SK-N-SH (cell line): ENCODE data around the gene RNF175. TPM values are rescaled to one million over a fixed set of nuclear protein-coding genes. Genes with fewer than 3 reads are reported as not detected.

ENCODE experiments used
- CTCF ChIA-PET: fragments of 300-600, 350-600 bp; formaldehyde crosslinking; extraction: SDS; loops from one replicate; lab custom pipeline; 2021; lab: Yijun Ruan, JAX
- POLR2A ChIA-PET: fragments of 350-600 bp; sonication (Branson Sonifier 250); formaldehyde crosslinking; extraction: SDS; loops from one replicate; lab custom pipeline; 2020; ENCODE audit warnings: antibody characterized with exemption, inconsistent platforms; lab: Yijun Ruan, JAX
- DNase-seq: peaks from one replicate; pipeline ENCODE4 v3.0.0; 2012
- H2AFZ ChIP-seq: fragments of 200-600 bp; sonication (generic); 2 replicates; pipeline ENCODE4 v1.8.1; 2016; ENCODE audit warnings: antibody characterized with exemption, mild to moderate bottlenecking, low read depth
- H3F3A ChIP-seq: fragments of 200-600 bp; sonication (generic); replicated peaks from 2 replicates; pipeline ENCODE3; 2016; ENCODE audit warnings: antibody characterized with exemption, mild to moderate bottlenecking; ENCODE audit not compliant: insufficient read depth
- H3K27ac ChIP-seq, 2 experiments: fragments of 200-500 bp in 1 of 2; fragments of 200-600 bp in 1 of 2; sonication (Bioruptor generic) in 1 of 2; sonication (generic), shearing (Covaris generic) in 1 of 2; 2 replicates each; pipeline versions ENCODE4 v1.5.1 to v1.6.1; 2014 to 2016; ENCODE audit warnings: low read depth in 2 of 2, inconsistent platforms in 1 of 2, low read length in 1 of 2, mild to moderate bottlenecking in 1 of 2, mixed read lengths in 1 of 2
- H3K27me3 ChIP-seq: fragments of 200-600 bp; sonication (generic), shearing (Covaris generic); 2 replicates; pipeline ENCODE4 v1.6.1; 2016; ENCODE audit warnings: mixed run types; ENCODE audit not compliant: insufficient read depth
- H3K36me3 ChIP-seq, 2 experiments: fragments of 200-500 bp in 1 of 2; fragments of 200-600 bp in 1 of 2; sonication (Bioruptor generic) in 1 of 2; sonication (generic) in 1 of 2; replicated peaks in 1 of 2; 2 replicates each; pipeline versions ENCODE3 to v1.5.1; 2014 to 2016; ENCODE audit warnings: low read length in 1 of 2, mild to moderate bottlenecking in 1 of 2; ENCODE audit not compliant: insufficient read depth in 2 of 2, control insufficient read depth in 1 of 2
- H3K4me1 ChIP-seq, 2 experiments: fragments of 200-500 bp in 1 of 2; fragments of 200-600 bp in 1 of 2; sonication (Bioruptor generic) in 1 of 2; sonication (generic), shearing (Covaris generic) in 1 of 2; 2 replicates each; pipeline versions ENCODE4 v1.5.1 to v1.6.1; 2014 to 2016; ENCODE audit warnings: low read depth in 1 of 2, low read length in 1 of 2, mixed run types in 1 of 2; ENCODE audit not compliant: insufficient read depth in 2 of 2, control insufficient read depth in 1 of 2
- H3K4me2 ChIP-seq: fragments of 200-600 bp; sonication (generic), shearing (Covaris generic); 2 replicates; pipeline ENCODE4 v1.6.1; 2017; ENCODE audit warnings: mixed run types
- H3K4me3 ChIP-seq, 2 experiments: fragments of 200-500 bp in 1 of 2; fragments of 200-600 bp in 1 of 2; sonication (Bioruptor generic) in 1 of 2; sonication (generic), shearing (Covaris generic) in 1 of 2; 2 replicates each; pipeline versions ENCODE4 v1.5.1 to v1.8.1; 2014 to 2016; ENCODE audit warnings: low read depth in 2 of 2, inconsistent platforms in 1 of 2, low read length in 1 of 2, mild to moderate bottlenecking in 1 of 2, mixed read lengths in 1 of 2, moderate library complexity in 1 of 2
- H3K79me2 ChIP-seq: fragments of 200-600 bp; sonication (generic); 2 replicates; pipeline ENCODE4 v1.8.1; 2017; ENCODE audit warnings: mild to moderate bottlenecking; ENCODE audit not compliant: insufficient read depth
- H3K9ac ChIP-seq: fragments of 200-600 bp; sonication (generic); 2 replicates; pipeline ENCODE4 v1.6.1; 2017; ENCODE audit warnings: mixed run types
- H3K9me2 ChIP-seq: fragments of 200-600 bp; sonication (generic); 2 replicates; pipeline ENCODE4 v1.6.1; 2017; ENCODE audit warnings: mixed run types
- H3K9me3 ChIP-seq: fragments of 200-600 bp; sonication (generic); 2 replicates; pipeline ENCODE4 v1.6.1; 2017; ENCODE audit warnings: mixed run types, mild to moderate bottlenecking, moderate library complexity
- H4K20me1 ChIP-seq: fragments of 200-600 bp; sonication (generic); 2 replicates; pipeline ENCODE4 v1.6.1; 2017; ENCODE audit warnings: mild to moderate bottlenecking, mixed run types; ENCODE audit not compliant: insufficient read depth
- EZH2phosphoT487 ChIP-seq: fragments of 200-600 bp; sonication (generic); IDR thresholded peaks from 2 replicates; pipeline ENCODE4 v1.6.1; 2017; ENCODE audit warnings: low read depth, mixed run types, mild to moderate bottlenecking, antibody characterized with exemption, moderate library complexity, borderline replicate concordance
- FOSL2 ChIP-seq: IDR thresholded peaks from 2 replicates; pipeline ENCODE4 v1.4.0; 2012; ENCODE audit warnings: low read depth, mild to moderate bottlenecking, moderate library complexity, borderline replicate concordance
- FOXJ3 ChIP-seq: sonication (generic); formaldehyde crosslinking; IDR thresholded peaks from 2 replicates; pipeline ENCODE4 v1.5.1; 2020; ENCODE audit warnings: mild to moderate bottlenecking, missing genetic modification reagents
- FOXM1 ChIP-seq: IDR thresholded peaks from 2 replicates; pipeline ENCODE4 v1.4.0; 2012; ENCODE audit warnings: low read depth, mild to moderate bottlenecking
- GABPA ChIP-seq: IDR thresholded peaks from 2 replicates; pipeline ENCODE4 v1.4.0; 2012; ENCODE audit warnings: low read depth, mild to moderate bottlenecking
- GATA2 ChIP-seq: sonication (generic); formaldehyde crosslinking; IDR thresholded peaks from 2 replicates; pipeline ENCODE4 v1.5.0; 2020; ENCODE audit warnings: mild to moderate bottlenecking, missing genetic modification reagents
- MXI1 ChIP-seq: IDR thresholded peaks from 2 replicates; pipeline ENCODE4 v1.6.1; 2012; ENCODE audit warnings: mild to moderate bottlenecking, low read depth, low read length, improper control_type of control experiment
- NFIC ChIP-seq: IDR thresholded peaks from 2 replicates; pipeline ENCODE4 v1.4.0; 2012; ENCODE audit warnings: borderline replicate concordance
- POLR2AphosphoS5 ChIP-seq: IDR thresholded peaks from 2 replicates; pipeline ENCODE4 v1.6.1; 2012; ENCODE audit warnings: low read depth, low read length
- RXRA ChIP-seq: IDR thresholded peaks from 2 replicates; pipeline ENCODE4 v1.4.0; 2012; ENCODE audit warnings: low read depth, mild to moderate bottlenecking, borderline replicate concordance
- SIN3A ChIP-seq: IDR thresholded peaks from 2 replicates; pipeline ENCODE4 v1.6.1; 2012; ENCODE audit warnings: low read depth, mild to moderate bottlenecking, low read length, moderate library complexity, borderline replicate concordance
- SMC3 ChIP-seq: IDR thresholded peaks from 2 replicates; pipeline ENCODE4 v1.6.1; 2012; ENCODE audit warnings: low read depth, low read length, improper control_type of control experiment
- TAF1 ChIP-seq: IDR thresholded peaks from 2 replicates; pipeline ENCODE4 v1.6.1; 2012; ENCODE audit warnings: low read depth, mild to moderate bottlenecking, low read length, moderate library complexity, borderline replicate concordance
- TCF12 ChIP-seq: IDR thresholded peaks from 2 replicates; pipeline ENCODE4 v1.4.0; 2012
- TEAD4 ChIP-seq: IDR thresholded peaks from 2 replicates; pipeline ENCODE4 v1.4.0; 2012; ENCODE audit warnings: mild to moderate bottlenecking, borderline replicate concordance; ENCODE audit not compliant: insufficient read depth
- YY1 ChIP-seq: IDR thresholded peaks from 2 replicates; pipeline ENCODE4 v1.4.0; 2012; ENCODE audit warnings: low read depth, mild to moderate bottlenecking
- WGBS: methylation state at CpG from one replicate; pipeline ENCODE4 v1.1.6; 2017; ENCODE audit warnings: low lambda C conversion rate; 5-methylcytosine and 5-hydroxymethylcytosine counted together
- polyA plus RNA-seq, 3 experiments: library from polyadenylated mRNA; depleted of rRNA; stranded (reverse); fragments of >200 nt; gene quantifications; 2 replicates each; pipeline ENCODE4 v1.2.3, GENCODE V29; 2012
- TF ChIP-seq, protein P1 (sequence below): IDR thresholded peaks from 2 replicates; pipeline ENCODE4 v1.6.1; 2012; ENCODE audit warnings: mild to moderate bottlenecking, low read depth, low read length, moderate library complexity
- TF ChIP-seq, protein P2 (sequence below): IDR thresholded peaks from 2 replicates; pipeline ENCODE4 v1.4.0; 2012; ENCODE audit warnings: low read depth, borderline replicate concordance

The RNF175 gene
- polyA plus RNA-seq, 1 of the 3 experiments (the other 2 are of a cell fraction), result 0.10 TPM

- no peaks in the 10 kb centered on the region for H4K20me1 ChIP-seq
- H3K9me2 ChIP-seq, result no peaks in the 10 kb centered on the region
- no peak overlapping the region for H3K9ac ChIP-seq
- no peaks in the 10 kb centered on the region for H3K79me2 ChIP-seq
- CTCF ChIA-PET, result interaction anchor here (0.6 to 1.1 kb wide), 3 partner anchors 18 to 144 kb away, joined by 3 read pairs; no protein-coding TSS in a partner anchor
- POLR2A ChIA-PET, result no interaction called here
- H3K4me3 ChIP-seq, result no peak overlapping the region
- no peak for DNase-seq
- TF ChIP-seq TEAD4, result no peak
- TF ChIP-seq EZH2phosphoT487, result no peak
- TF ChIP-seq YY1, result no peak
- TF ChIP-seq TAF1, result no peak
- TF ChIP-seq POLR2AphosphoS5, result no peak
- no peak for TF ChIP-seq SMC3
- TF ChIP-seq MXI1, result no peak
- TF ChIP-seq, protein P1, sequence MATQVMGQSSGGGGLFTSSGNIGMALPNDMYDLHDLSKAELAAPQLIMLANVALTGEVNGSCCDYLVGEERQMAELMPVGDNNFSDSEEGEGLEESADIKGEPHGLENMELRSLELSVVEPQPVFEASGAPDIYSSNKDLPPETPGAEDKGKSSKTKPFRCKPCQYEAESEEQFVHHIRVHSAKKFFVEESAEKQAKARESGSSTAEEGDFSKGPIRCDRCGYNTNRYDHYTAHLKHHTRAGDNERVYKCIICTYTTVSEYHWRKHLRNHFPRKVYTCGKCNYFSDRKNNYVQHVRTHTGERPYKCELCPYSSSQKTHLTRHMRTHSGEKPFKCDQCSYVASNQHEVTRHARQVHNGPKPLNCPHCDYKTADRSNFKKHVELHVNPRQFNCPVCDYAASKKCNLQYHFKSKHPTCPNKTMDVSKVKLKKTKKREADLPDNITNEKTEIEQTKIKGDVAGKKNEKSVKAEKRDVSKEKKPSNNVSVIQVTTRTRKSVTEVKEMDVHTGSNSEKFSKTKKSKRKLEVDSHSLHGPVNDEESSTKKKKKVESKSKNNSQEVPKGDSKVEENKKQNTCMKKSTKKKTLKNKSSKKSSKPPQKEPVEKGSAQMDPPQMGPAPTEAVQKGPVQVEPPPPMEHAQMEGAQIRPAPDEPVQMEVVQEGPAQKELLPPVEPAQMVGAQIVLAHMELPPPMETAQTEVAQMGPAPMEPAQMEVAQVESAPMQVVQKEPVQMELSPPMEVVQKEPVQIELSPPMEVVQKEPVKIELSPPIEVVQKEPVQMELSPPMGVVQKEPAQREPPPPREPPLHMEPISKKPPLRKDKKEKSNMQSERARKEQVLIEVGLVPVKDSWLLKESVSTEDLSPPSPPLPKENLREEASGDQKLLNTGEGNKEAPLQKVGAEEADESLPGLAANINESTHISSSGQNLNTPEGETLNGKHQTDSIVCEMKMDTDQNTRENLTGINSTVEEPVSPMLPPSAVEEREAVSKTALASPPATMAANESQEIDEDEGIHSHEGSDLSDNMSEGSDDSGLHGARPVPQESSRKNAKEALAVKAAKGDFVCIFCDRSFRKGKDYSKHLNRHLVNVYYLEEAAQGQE, result no peak
- TF ChIP-seq FOXJ3, result no peak
- TF ChIP-seq NFIC, result no peak
- TF ChIP-seq GABPA, result no peak
- no peak for TF ChIP-seq SIN3A
- no peak for TF ChIP-seq RXRA
- TF ChIP-seq, protein P2, sequence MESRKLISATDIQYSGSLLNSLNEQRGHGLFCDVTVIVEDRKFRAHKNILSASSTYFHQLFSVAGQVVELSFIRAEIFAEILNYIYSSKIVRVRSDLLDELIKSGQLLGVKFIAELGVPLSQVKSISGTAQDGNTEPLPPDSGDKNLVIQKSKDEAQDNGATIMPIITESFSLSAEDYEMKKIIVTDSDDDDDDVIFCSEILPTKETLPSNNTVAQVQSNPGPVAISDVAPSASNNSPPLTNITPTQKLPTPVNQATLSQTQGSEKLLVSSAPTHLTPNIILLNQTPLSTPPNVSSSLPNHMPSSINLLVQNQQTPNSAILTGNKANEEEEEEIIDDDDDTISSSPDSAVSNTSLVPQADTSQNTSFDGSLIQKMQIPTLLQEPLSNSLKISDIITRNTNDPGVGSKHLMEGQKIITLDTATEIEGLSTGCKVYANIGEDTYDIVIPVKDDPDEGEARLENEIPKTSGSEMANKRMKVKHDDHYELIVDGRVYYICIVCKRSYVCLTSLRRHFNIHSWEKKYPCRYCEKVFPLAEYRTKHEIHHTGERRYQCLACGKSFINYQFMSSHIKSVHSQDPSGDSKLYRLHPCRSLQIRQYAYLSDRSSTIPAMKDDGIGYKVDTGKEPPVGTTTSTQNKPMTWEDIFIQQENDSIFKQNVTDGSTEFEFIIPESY, result no peak
- no peak for TF ChIP-seq TCF12
- no peak for TF ChIP-seq FOXM1
- TF ChIP-seq FOSL2, result no peak
- TF ChIP-seq GATA2, result no peak
- H3K27me3 ChIP-seq, result peaks cover 54% of the 10 kb centered on the region
- H3K27ac ChIP-seq, result no peak overlapping the region
- no peaks in the 10 kb centered on the region for H3F3A ChIP-seq
- 79% methylated on average over 1 of the region's 1 CpG for WGBS
- H3K4me1 ChIP-seq, result peaks cover 3 to 6% of the 10 kb centered on the region in 2 experiments; a peak in 1 of 4 replicates
- H3K9me3 ChIP-seq, result no peaks in the 10 kb centered on the region
- H2AFZ ChIP-seq, result no peak overlapping the region
- H3K36me3 ChIP-seq, result no peaks in the 10 kb centered on the region
- H3K4me2 ChIP-seq, result no peak overlapping the region
Observed at GRCh38 chr4:153787061-153787560, 27.3 kb upstream of the RNF175 start.
